ENCODE data around the gene RALGAPA2. TPM values are rescaled to one million over a fixed set of nuclear protein-coding genes. Genes with fewer than 3 reads are reported as not detected.

RALGAPA2 gene
- total RNA-seq, 2 donors from 2014 or later: 36.5 to 53.2 TPM

DNA sequence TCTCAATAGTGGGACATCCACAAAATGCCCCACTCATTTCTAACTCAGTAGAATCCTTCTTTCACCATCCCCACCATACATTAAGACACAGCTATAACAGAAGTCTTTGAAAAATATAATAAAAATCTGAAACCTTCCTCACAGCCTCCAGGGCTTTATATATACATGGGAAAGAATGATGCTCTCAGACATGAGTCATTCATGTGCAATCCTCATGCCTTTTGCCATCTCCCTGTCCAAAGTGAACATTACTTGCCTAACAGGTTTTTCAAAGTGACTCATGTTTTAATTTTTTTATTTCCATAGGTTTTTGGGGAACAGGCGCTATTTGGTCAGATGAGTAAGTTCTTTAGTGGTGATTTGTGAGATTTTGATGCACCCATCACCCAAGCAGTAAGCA is 162.7 kb downstream of the RALGAPA2 start:
- no peaks in the 10 kb centered on the region for H3K9me3 ChIP-seq

DNA sequence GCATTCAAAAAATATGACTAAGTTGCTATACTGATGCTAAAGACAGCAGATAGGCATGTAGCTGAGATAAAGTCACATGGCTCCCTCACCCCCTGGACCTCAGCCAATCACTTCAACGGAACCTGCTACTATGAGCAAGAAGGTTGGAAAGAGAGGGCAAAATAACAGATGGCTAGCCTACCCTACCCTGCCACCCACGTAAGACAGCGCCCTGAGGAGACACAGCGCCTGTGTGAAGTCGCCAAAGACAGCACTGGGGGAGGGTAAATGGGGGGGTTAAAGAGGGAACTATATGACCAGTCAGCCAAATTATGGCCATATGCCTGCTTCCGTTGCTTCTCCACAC is 163.2 kb downstream of the RALGAPA2 start:
- TF ChIP-seq POLR2A (IDR thresholded peaks at IDR 0.05) (no peak), POLR2AphosphoS5 (IDR thresholded peaks at IDR 0.05) (no peak)
- TF ChIP-seq, protein P1, sequence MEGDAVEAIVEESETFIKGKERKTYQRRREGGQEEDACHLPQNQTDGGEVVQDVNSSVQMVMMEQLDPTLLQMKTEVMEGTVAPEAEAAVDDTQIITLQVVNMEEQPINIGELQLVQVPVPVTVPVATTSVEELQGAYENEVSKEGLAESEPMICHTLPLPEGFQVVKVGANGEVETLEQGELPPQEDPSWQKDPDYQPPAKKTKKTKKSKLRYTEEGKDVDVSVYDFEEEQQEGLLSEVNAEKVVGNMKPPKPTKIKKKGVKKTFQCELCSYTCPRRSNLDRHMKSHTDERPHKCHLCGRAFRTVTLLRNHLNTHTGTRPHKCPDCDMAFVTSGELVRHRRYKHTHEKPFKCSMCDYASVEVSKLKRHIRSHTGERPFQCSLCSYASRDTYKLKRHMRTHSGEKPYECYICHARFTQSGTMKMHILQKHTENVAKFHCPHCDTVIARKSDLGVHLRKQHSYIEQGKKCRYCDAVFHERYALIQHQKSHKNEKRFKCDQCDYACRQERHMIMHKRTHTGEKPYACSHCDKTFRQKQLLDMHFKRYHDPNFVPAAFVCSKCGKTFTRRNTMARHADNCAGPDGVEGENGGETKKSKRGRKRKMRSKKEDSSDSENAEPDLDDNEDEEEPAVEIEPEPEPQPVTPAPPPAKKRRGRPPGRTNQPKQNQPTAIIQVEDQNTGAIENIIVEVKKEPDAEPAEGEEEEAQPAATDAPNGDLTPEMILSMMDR (IDR thresholded peaks at IDR 0.05): no peak
- no peak overlapping the region for H3K4me3 ChIP-seq
- H3K4me1 ChIP-seq (replicated peaks): no peaks in the 10 kb centered on the region
- no peaks in the 10 kb centered on the region for H3K36me3 ChIP-seq
- no peak for DNase-seq (ENCODE audit: low spot score)
- H3K9me3 ChIP-seq: no peaks in the 10 kb centered on the region
- H3K27ac ChIP-seq: no peak overlapping the region
- WGBS: 72% methylated on average over 6 of the region's 6 CpGs
- no peaks in the 10 kb centered on the region for H3K27me3 ChIP-seq (replicated peaks; ENCODE audit: insufficient read depth)
- intact Hi-C loops (cut with DNase I): no loop called here

More for the DNA sequence above, 162.7 kb downstream of the RALGAPA2 start:
- no peak overlapping the region for H3K4me3 ChIP-seq
- DNase-seq (ENCODE audit: low spot score): no peak
- TF ChIP-seq POLR2AphosphoS5 (IDR thresholded peaks at IDR 0.05): peak; percentile 43
- no peak for TF ChIP-seq POLR2A (IDR thresholded peaks at IDR 0.05)
- H3K4me1 ChIP-seq (replicated peaks): no peaks in the 10 kb centered on the region
- H3K27me3 ChIP-seq (replicated peaks; ENCODE audit: insufficient read depth): no peaks in the 10 kb centered on the region
- H3K27ac ChIP-seq: no peak overlapping the region
- intact Hi-C loops (cut with DNase I): no loop called here
- no peaks in the 10 kb centered on the region for H3K36me3 ChIP-seq
- 64% methylated on average over 1 of the region's 1 CpG for WGBS

DNA sequence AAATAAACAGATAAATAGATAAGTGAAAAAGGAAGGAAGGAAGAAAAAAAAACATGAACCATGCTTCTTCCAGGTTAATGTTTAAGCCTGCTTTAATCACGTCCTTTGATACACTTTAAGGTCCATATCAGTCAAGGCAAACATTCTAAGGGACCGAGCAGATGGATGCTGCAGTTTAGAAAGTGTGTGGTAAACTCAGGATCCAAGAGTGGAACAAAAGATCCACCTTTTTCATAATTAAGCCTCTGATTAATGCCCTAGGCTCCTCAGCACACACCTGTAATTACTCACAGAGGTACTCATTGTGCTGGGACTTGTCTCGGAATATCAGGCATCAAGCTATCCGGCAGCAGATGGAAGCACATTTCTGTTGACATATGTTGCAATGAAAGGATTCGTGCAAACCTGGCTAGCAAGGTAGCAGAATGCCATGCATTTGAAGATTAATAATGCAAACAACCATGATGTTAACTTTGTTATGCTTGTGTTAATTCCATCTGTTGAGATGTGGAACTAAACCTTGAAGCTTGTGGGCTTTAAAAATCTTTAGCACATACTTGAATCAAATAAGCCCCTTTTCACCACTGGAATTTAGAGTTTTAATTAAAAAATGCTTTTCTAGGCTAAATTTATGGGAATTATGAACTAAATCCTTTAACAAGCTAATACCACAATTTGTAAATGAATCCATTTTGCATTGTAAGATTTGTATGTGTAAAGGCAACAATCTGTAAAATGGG is 163.7 kb downstream of the RALGAPA2 start:
- no peaks in the 10 kb centered on the region for H3K27me3 ChIP-seq (replicated peaks; ENCODE audit: insufficient read depth)
- H3K9me3 ChIP-seq: no peaks in the 10 kb centered on the region
- intact Hi-C loops (cut with DNase I): no loop called here
- TF ChIP-seq POLR2AphosphoS5 (IDR thresholded peaks at IDR 0.05): peak; percentile 24
- TF ChIP-seq, protein P1 (IDR thresholded peaks at IDR 0.05): no peak
- H3K4me1 ChIP-seq (replicated peaks): no peaks in the 10 kb centered on the region
- no peaks in the 10 kb centered on the region for H3K36me3 ChIP-seq
- 52% methylated on average over 5 of the region's 5 CpGs for WGBS
- peak; percentile 16 for DNase-seq (ENCODE audit: low spot score)
- H3K4me3 ChIP-seq: no peak overlapping the region
- no peak overlapping the region for H3K27ac ChIP-seq

DNA sequence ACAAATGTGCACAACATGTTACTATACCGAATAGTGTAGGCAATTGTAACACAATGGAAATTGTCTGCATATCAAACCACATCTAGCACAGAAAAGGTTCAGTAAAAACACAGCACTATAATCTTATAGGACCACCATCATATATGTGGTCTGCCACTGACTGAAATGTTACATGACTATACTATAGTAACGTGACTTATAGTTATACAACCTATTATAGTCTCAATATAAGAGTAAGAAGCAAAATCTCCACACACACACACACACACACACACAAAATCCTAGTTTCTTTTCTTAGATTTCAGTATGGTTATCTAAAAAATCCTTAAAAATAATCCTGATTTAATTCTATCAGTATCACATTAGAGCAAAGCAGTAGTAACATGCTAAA is 164.6 kb downstream of the RALGAPA2 start:
- intact Hi-C loops (cut with DNase I): no loop called here
- WGBS: 92% methylated on average over 2 of the region's 2 CpGs

DNA sequence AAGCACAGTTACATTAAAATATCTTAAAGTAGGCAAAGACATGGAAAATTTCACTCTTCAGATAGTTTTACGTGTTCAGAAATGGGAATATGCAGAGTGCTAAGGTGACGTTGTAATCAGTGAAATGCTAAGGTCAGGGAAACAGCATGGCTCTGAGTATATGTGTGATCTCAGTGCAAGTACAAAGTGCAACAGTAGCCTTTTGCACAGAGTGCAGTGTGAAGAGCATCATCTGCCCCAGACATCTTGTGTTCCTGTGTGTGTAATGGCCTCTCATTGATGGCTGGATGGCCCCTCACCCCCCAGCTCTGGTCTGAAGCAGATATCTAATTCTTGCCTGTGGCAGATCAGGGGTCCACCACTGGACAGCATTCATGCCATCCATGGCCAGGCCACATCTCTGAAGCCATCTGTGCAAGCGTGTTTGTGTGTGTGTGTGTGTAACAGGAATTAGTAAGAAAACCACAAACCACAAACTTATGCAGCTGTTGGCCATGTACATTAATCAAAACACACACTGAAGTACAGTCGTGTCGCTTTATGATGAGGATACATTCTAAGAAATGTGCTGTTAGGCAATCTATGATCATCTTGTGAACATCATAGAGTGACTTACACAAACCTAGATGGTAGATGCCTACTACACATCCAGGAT is 165.1 kb downstream of the RALGAPA2 start:
- H3K4me3 ChIP-seq: no peak overlapping the region
- no peaks in the 10 kb centered on the region for H3K36me3 ChIP-seq
- no peaks in the 10 kb centered on the region for H3K27me3 ChIP-seq (replicated peaks; ENCODE audit: insufficient read depth)
- no peaks in the 10 kb centered on the region for H3K4me1 ChIP-seq (replicated peaks)
- DNase-seq (ENCODE audit: low spot score): no peak
- H3K9me3 ChIP-seq: no peaks in the 10 kb centered on the region
- TF ChIP-seq POLR2A (IDR thresholded peaks at IDR 0.05): no peak
- TF ChIP-seq POLR2AphosphoS5 (IDR thresholded peaks at IDR 0.05): no peak
- TF ChIP-seq, protein P1 (IDR thresholded peaks at IDR 0.05): no peak
- no peak overlapping the region for H3K27ac ChIP-seq
- intact Hi-C loops (cut with DNase I): no loop called here
- 94% methylated on average over 5 of the region's 5 CpGs for WGBS

More for the DNA sequence above, 164.6 kb downstream of the RALGAPA2 start:
- no peaks in the 10 kb centered on the region for H3K4me1 ChIP-seq (replicated peaks)
- no peak for DNase-seq (ENCODE audit: low spot score)
- no peaks in the 10 kb centered on the region for H3K27me3 ChIP-seq (replicated peaks; ENCODE audit: insufficient read depth)
- no peak for TF ChIP-seq POLR2AphosphoS5 (IDR thresholded peaks at IDR 0.05)
- TF ChIP-seq, protein P1 (IDR thresholded peaks at IDR 0.05): no peak
- TF ChIP-seq POLR2A (IDR thresholded peaks at IDR 0.05): no peak
- H3K36me3 ChIP-seq: no peaks in the 10 kb centered on the region
- H3K27ac ChIP-seq: no peak overlapping the region
- no peak overlapping the region for H3K4me3 ChIP-seq
- no peaks in the 10 kb centered on the region for H3K9me3 ChIP-seq
